Sigmoid colon (tissue), 7 donors: Measurements from ENCODE around the gene CDC42BPB. TPM values are rescaled to one million over a fixed set of nuclear protein-coding genes. Genes with fewer than 3 reads are reported as not detected.
A peak's percentile ranks its signal among the peaks of the same experiment; 100 is the strongest.

Source experiments
- DNase-seq: peaks from one replicate; pipeline ENCODE4 v3.0.0-alpha.2; 2019
- H3K27ac ChIP-seq, 4 donors: fragments of 200-600 bp; sonication (generic); one replicate each; pipeline ENCODE4 v1.5.1; 2016 to 2019; ENCODE audit warnings: mild to moderate bottlenecking in 1 of 4
- H3K27me3 ChIP-seq, 3 donors: fragments of 200-600 bp; sonication (generic); one replicate each; pipeline ENCODE4 v1.5.1; 2019; ENCODE audit warnings: mild to moderate bottlenecking in 1 of 3
- H3K36me3 ChIP-seq, 4 donors: fragments of 200-600 bp; sonication (generic); one replicate each; pipeline ENCODE4 v1.5.1; 2016 to 2019
- H3K4me1 ChIP-seq, 4 donors: fragments of 200-600 bp; sonication (generic); one replicate each; pipeline ENCODE4 v1.5.1; 2017 to 2019
- H3K4me3 ChIP-seq, 4 donors: fragments of 200-600 bp; sonication (generic); one replicate each; pipeline ENCODE4 v1.5.1; 2017 to 2019; ENCODE audit warnings: mild to moderate bottlenecking in 2 of 4, moderate library complexity in 1 of 4
- H3K9me3 ChIP-seq, 4 donors: fragments of 200-600 bp in 3 of 4; sonication (generic) in 3 of 4; one replicate each; pipeline versions ENCODE4 v1.5.1 to v1.6.1; 2013 to 2019
- CTCF ChIP-seq, 4 experiments: fragments of 450-650 bp in 3 of 4; fragments of 200-600 bp in 1 of 4; IDR thresholded peaks; one replicate each; pipeline ENCODE4 v1.5.1; 2016 to 2019; ENCODE audit warnings: antibody characterized with exemption in 4 of 4, mild to moderate bottlenecking in 3 of 4, moderate library complexity in 2 of 4
- EP300 ChIP-seq, 4 donors: sonication (generic); formaldehyde crosslinking; IDR thresholded peaks; one replicate each; pipeline ENCODE4 v1.6.1; 2017; ENCODE audit warnings: antibody characterized with exemption in 4 of 4
- POLR2A ChIP-seq, 2 donors: fragments of 450-650 bp; IDR thresholded peaks; one replicate each; pipeline ENCODE4 v1.6.1; 2016; ENCODE audit warnings: antibody characterized with exemption in 2 of 2, mild to moderate bottlenecking in 2 of 2, moderate library complexity in 2 of 2
- POLR2AphosphoS5 ChIP-seq, 4 donors: sonication (generic); formaldehyde crosslinking; IDR thresholded peaks; one replicate each; pipeline ENCODE4 v1.6.1; 2017; ENCODE audit warnings: antibody characterized with exemption in 4 of 4
- WGBS, 2 donors: extraction: QIAGEN DNeasy Blood & Tissue Kit; methylation state at CpG; one replicate each; pipeline ENCODE4 v1.1.7; 2013; 5-methylcytosine and 5-hydroxymethylcytosine counted together
- intact Hi-C: fragments of 100-400 bp; cut with DNase I; formaldehyde crosslinking; loops from one replicate; pipeline ENCODE4 v1.15.1; 2023
- polyA plus RNA-seq, 3 donors: library from polyadenylated mRNA; stranded (reverse); fragments of 200-250 nt; gene quantifications; one replicate each; pipeline ENCODE4 v1.2.3, GENCODE V29; 2013
- total RNA-seq, 4 donors: library from RNA; depleted of rRNA; stranded (reverse); fragments of >200 nt; gene quantifications; one replicate each; pipeline ENCODE4 v1.1.0, GENCODE V29; 2016
- donor health status: healthy with polysubstance abuse.
- donor health status: Bipolar disorder and iron deficiency.
- donor health status: healthy.

CDC42BPB gene
- total and polyA plus RNA-seq, 7 donors = 18.0 to 82.3 (median 58.5) TPM

GRCh38 chr14:102922490-102923200, 134.7 kb downstream of the CDC42BPB start, which contains the start of gene AMN:
TSS of gene AMN (plus strand) at chr14:102922663. CDS start at chr14:102922689, 26 bp downstream.
- no peak for DNase-seq
- 3 to 9% methylated on average over 56 of the region's 56 CpGs for WGBS, 2 donors
- Histone ChIP-seq H3K27ac (no peak within 1 kb of the TSS), H3K4me3 (peak within 1 kb of the TSS in 3 of 4 donors; percentile 14 to 29 (median 23)), H3K36me3 (no peaks in the 10 kb centered on the region), H3K27me3 (peaks cover 21 to 51% (median 38%) of the 10 kb centered on the region in 3 donors), H3K9me3 (no peaks in the 10 kb centered on the region), H3K4me1 (peaks cover 0 to 13% (median 10%) of the 10 kb centered on the region in 4 donors)
- no peak for TF ChIP-seq CTCF (IDR thresholded peaks at IDR 0.05)
- TF ChIP-seq EP300 (IDR thresholded peaks at IDR 0.05) = no peak
- no peak for TF ChIP-seq POLR2AphosphoS5 (IDR thresholded peaks at IDR 0.05)
- peak in 1 of 2 donors; percentile 14 for TF ChIP-seq POLR2A (IDR thresholded peaks at IDR 0.05)
- intact Hi-C loops = no loop called here

GRCh38 chr14:102920998-102921304, 136.4 kb downstream of the CDC42BPB start:
- Histone ChIP-seq H3K36me3 (no peaks in the 10 kb centered on the region), H3K9me3 (no peaks in the 10 kb centered on the region), H3K27me3 (peaks cover 21 to 39% (median 32%) of the 10 kb centered on the region in 3 donors), H3K27ac (no peak overlapping the region), H3K4me3 (no peak overlapping the region), H3K4me1 (peaks cover 0 to 13% (median 10%) of the 10 kb centered on the region in 4 donors)
- intact Hi-C loops = no loop called here
- DNase-seq = no peak
- 98 to 99% methylated on average over 1 of the region's 1 CpG for WGBS, 2 donors
- TF ChIP-seq POLR2AphosphoS5 (IDR thresholded peaks at IDR 0.05) = no peak
- TF ChIP-seq EP300 (IDR thresholded peaks at IDR 0.05) = no peak
- TF ChIP-seq CTCF (IDR thresholded peaks at IDR 0.05) = no peak
- TF ChIP-seq POLR2A (IDR thresholded peaks at IDR 0.05) = no peak

- intact Hi-C loops = no loop called here
- DNase-seq = no peak
- Histone ChIP-seq H3K27me3 (peaks cover 21 to 34% (median 28%) of the 10 kb centered on the region in 3 donors), H3K4me1 (peaks cover 0 to 13% (median 10%) of the 10 kb centered on the region in 4 donors), H3K36me3 (no peaks in the 10 kb centered on the region), H3K27ac (no peak overlapping the region), H3K4me3 (no peak overlapping the region), H3K9me3 (no peaks in the 10 kb centered on the region)
- 95 to 96% methylated on average over 5 of the region's 5 CpGs for WGBS, 2 donors
- no peak for TF ChIP-seq POLR2A (IDR thresholded peaks at IDR 0.05)
- TF ChIP-seq EP300 (IDR thresholded peaks at IDR 0.05) = no peak
- no peak for TF ChIP-seq POLR2AphosphoS5 (IDR thresholded peaks at IDR 0.05)
- no peak for TF ChIP-seq CTCF (IDR thresholded peaks at IDR 0.05)
Measured at GRCh38 chr14:102920273-102920997, 136.9 kb downstream of the CDC42BPB start.

GRCh38 chr14:102918438-102918837, 138.9 kb downstream of the CDC42BPB start:
- Histone ChIP-seq H3K27ac (no peak overlapping the region), H3K4me3 (no peak overlapping the region), H3K27me3 (peaks cover 8 to 14% (median 10%) of the 10 kb centered on the region in 3 donors), H3K9me3 (no peaks in the 10 kb centered on the region), H3K4me1 (peaks cover 0 to 9% (median 8%) of the 10 kb centered on the region in 4 donors), H3K36me3 (no peaks in the 10 kb centered on the region)
- intact Hi-C loops = loop anchor here (5.0 kb wide), 1 partner anchor 141 kb away; the partner anchor contains the start of gene TRAF3
- no peak for DNase-seq
- no peak for TF ChIP-seq POLR2AphosphoS5 (IDR thresholded peaks at IDR 0.05)
- TF ChIP-seq EP300 (IDR thresholded peaks at IDR 0.05) = no peak
- no peak for TF ChIP-seq CTCF (IDR thresholded peaks at IDR 0.05)
- TF ChIP-seq POLR2A (IDR thresholded peaks at IDR 0.05) = no peak
- WGBS, 2 donors = 57 to 59% methylated on average over 2 of the region's 2 CpGs
